SJCRH30 (cell line): ENCODE results near the gene SEC22C. TPM values are rescaled to one million over a fixed set of nuclear protein-coding genes. Genes with fewer than 3 reads are reported as not detected.
"Not testable (repeated sequence)": the region's sequence is repeated elsewhere in the genome, so short reads cannot be mapped to it uniquely, and the experiment has no call there.

Experiments used
- DNase-seq, 2 experiments: peaks; one replicate each; pipeline ENCODE4 v3.0.0-alpha.2; 2015 to 2020
- H3K27ac ChIP-seq: fragments of 250-450 bp; sonication (Bioruptor Pico); 2 replicates; pipeline ENCODE4 v1.5.1; 2020; ENCODE audit warnings: mild to moderate bottlenecking, moderate library complexity
- H3K27me3 ChIP-seq: fragments of 250-450 bp; sonication (Bioruptor Pico); 2 replicates; pipeline ENCODE4 v1.5.1; 2020; ENCODE audit warnings: mild to moderate bottlenecking, moderate library complexity
- H3K36me3 ChIP-seq: fragments of 250-450 bp; sonication (Bioruptor Pico); 2 replicates; pipeline ENCODE4 v1.5.1; 2020; ENCODE audit warnings: mild to moderate bottlenecking, moderate library complexity
- H3K4me1 ChIP-seq: fragments of 250-450 bp; sonication (Bioruptor Pico); 2 replicates; pipeline ENCODE4 v1.5.1; 2020; ENCODE audit warnings: mild to moderate bottlenecking, moderate library complexity
- H3K4me3 ChIP-seq: fragments of 250-450 bp; sonication (Bioruptor Pico); 2 replicates; pipeline ENCODE4 v1.5.1; 2020; ENCODE audit warnings: mild to moderate bottlenecking, moderate library complexity
- H3K9me3 ChIP-seq: fragments of 250-450 bp; sonication (Bioruptor Pico); replicated peaks from 2 replicates; pipeline ENCODE4 v1.5.1; 2020; ENCODE audit warnings: mild to moderate bottlenecking, moderate library complexity
- total RNA-seq: library from RNA; depleted of rRNA; stranded (reverse); fragments of >200 nt; shearing (Covaris generic); gene quantifications from 2 replicates; pipeline ENCODE4 v1.2.3, GENCODE V29; 2014

The SEC22C gene
- total RNA-seq, 1 experiment from 2014 or later, result 27.2 TPM

GRCh38 chr3:42556817-42557216, 24.9 kb downstream of the SEC22C start:
- H3K27ac ChIP-seq, H3K4me1 ChIP-seq, DNase-seq, H3K9me3 ChIP-seq, H3K36me3 ChIP-seq, H3K27me3 ChIP-seq, H3K4me3 ChIP-seq: not testable (repeated sequence)

- no peaks in the 10 kb centered on the region for H3K36me3 ChIP-seq
- no peak for DNase-seq
- no peaks in the 10 kb centered on the region for H3K4me1 ChIP-seq
- no peak overlapping the region for H3K4me3 ChIP-seq
- H3K9me3 ChIP-seq, result no peaks in the 10 kb centered on the region
- no peak overlapping the region for H3K27ac ChIP-seq
- H3K27me3 ChIP-seq, result no peaks in the 10 kb centered on the region
These were observed 25.6 kb downstream of the SEC22C start for GRCh38 chr3:42556089-42556632.

- H3K36me3 ChIP-seq, result no peaks in the 10 kb centered on the region
These were observed 28.9 kb downstream of the SEC22C start for GRCh38 chr3:42552830-42553229.

GRCh38 chr3:42550250-42550649, 31.5 kb downstream of the SEC22C start:
- no peak for DNase-seq
- no peaks in the 10 kb centered on the region for H3K9me3 ChIP-seq
- no peak overlapping the region for H3K27ac ChIP-seq
- H3K4me1 ChIP-seq, result no peaks in the 10 kb centered on the region
- no peak overlapping the region for H3K4me3 ChIP-seq
- H3K27me3 ChIP-seq, result no peaks in the 10 kb centered on the region
- no peaks in the 10 kb centered on the region for H3K36me3 ChIP-seq

More at GRCh38 chr3:42552830-42553229, 28.9 kb downstream of the SEC22C start:
- no peak overlapping the region for H3K4me3 ChIP-seq
- H3K27ac ChIP-seq, result no peak overlapping the region
- no peaks in the 10 kb centered on the region for H3K9me3 ChIP-seq
- H3K4me1 ChIP-seq, result no peaks in the 10 kb centered on the region
- no peaks in the 10 kb centered on the region for H3K27me3 ChIP-seq
- no peak for DNase-seq

GRCh38 chr3:42549131-42549530, 32.6 kb downstream of the SEC22C start:
- H3K27me3 ChIP-seq, result no peaks in the 10 kb centered on the region
- no peak for DNase-seq
- H3K9me3 ChIP-seq, result no peaks in the 10 kb centered on the region
- H3K36me3 ChIP-seq, result no peaks in the 10 kb centered on the region
- no peaks in the 10 kb centered on the region for H3K4me1 ChIP-seq
- H3K27ac ChIP-seq, result no peak overlapping the region
- H3K4me3 ChIP-seq, result no peak overlapping the region

- no peaks in the 10 kb centered on the region for H3K27me3 ChIP-seq
- H3K9me3 ChIP-seq, result no peaks in the 10 kb centered on the region
- H3K27ac ChIP-seq, result no peak overlapping the region
- no peaks in the 10 kb centered on the region for H3K36me3 ChIP-seq
- H3K4me1 ChIP-seq, result no peaks in the 10 kb centered on the region
- peak; percentile 28 to 55 for DNase-seq
- no peak overlapping the region for H3K4me3 ChIP-seq
These were observed 34.3 kb downstream of the SEC22C start for GRCh38 chr3:42547401-42547945.

GRCh38 chr3:42546691-42547213, 35.0 kb downstream of the SEC22C start:
- Histone ChIP-seq H3K27me3 (no peaks in the 10 kb centered on the region), H3K36me3 (no peaks in the 10 kb centered on the region), H3K4me1 (no peaks in the 10 kb centered on the region), H3K9me3 (no peaks in the 10 kb centered on the region), H3K4me3 (no peak overlapping the region), H3K27ac (no peak overlapping the region)
- DNase-seq, result no peak

GRCh38 chr3:42545284-42545900, 36.4 kb downstream of the SEC22C start:
- no peak for DNase-seq
- H3K27me3 ChIP-seq, result no peaks in the 10 kb centered on the region
- no peak overlapping the region for H3K27ac ChIP-seq
- no peaks in the 10 kb centered on the region for H3K36me3 ChIP-seq
- no peak overlapping the region for H3K4me3 ChIP-seq
- no peaks in the 10 kb centered on the region for H3K9me3 ChIP-seq
- H3K4me1 ChIP-seq, result no peaks in the 10 kb centered on the region

GRCh38 chr3:42544492-42545283, 37.1 kb downstream of the SEC22C start:
- H3K4me3 ChIP-seq, result no peak overlapping the region
- no peak overlapping the region for H3K27ac ChIP-seq
- H3K9me3 ChIP-seq, result no peaks in the 10 kb centered on the region
- DNase-seq, result no peak
- H3K27me3 ChIP-seq, result no peaks in the 10 kb centered on the region
- H3K4me1 ChIP-seq, result no peaks in the 10 kb centered on the region
- H3K36me3 ChIP-seq, result no peaks in the 10 kb centered on the region

- Histone ChIP-seq H3K9me3 (no peaks in the 10 kb centered on the region), H3K36me3 (no peaks in the 10 kb centered on the region), H3K27ac (no peak overlapping the region), H3K27me3 (no peaks in the 10 kb centered on the region), H3K4me3 (no peak overlapping the region), H3K4me1 (no peaks in the 10 kb centered on the region)
- DNase-seq, result no peak
These were observed 40.7 kb downstream of the SEC22C start for GRCh38 chr3:42541079-42541478.

GRCh38 chr3:42539871-42540714, 41.7 kb downstream of the SEC22C start:
- H3K9me3 ChIP-seq, result no peaks in the 10 kb centered on the region
- H3K4me3 ChIP-seq, result no peak overlapping the region
- DNase-seq, result peak; percentile 18 to 39
- no peaks in the 10 kb centered on the region for H3K36me3 ChIP-seq
- no peaks in the 10 kb centered on the region for H3K27me3 ChIP-seq
- H3K4me1 ChIP-seq, result no peaks in the 10 kb centered on the region
- no peak overlapping the region for H3K27ac ChIP-seq

- Histone ChIP-seq H3K27me3 (no peaks in the 10 kb centered on the region), H3K4me3 (no peak overlapping the region), H3K36me3 (no peaks in the 10 kb centered on the region), H3K27ac (no peak overlapping the region), H3K4me1 (no peaks in the 10 kb centered on the region), H3K9me3 (no peaks in the 10 kb centered on the region)
- DNase-seq, result no peak
These were observed 44.4 kb downstream of the SEC22C start for GRCh38 chr3:42537350-42537749.

- Histone ChIP-seq H3K4me1 (no peaks in the 10 kb centered on the region), H3K27me3 (no peaks in the 10 kb centered on the region), H3K36me3 (no peaks in the 10 kb centered on the region), H3K27ac (no peak overlapping the region), H3K4me3 (no peak overlapping the region), H3K9me3 (no peaks in the 10 kb centered on the region)
- peak in 1 of 2 experiments; percentile 9 for DNase-seq
These were observed 45.6 kb downstream of the SEC22C start for GRCh38 chr3:42535981-42536784.
